NCI-H1105 treated with DMSO at 0.1 percent for 48 hours (cell line): ENCODE measurements around the gene PGS1.

Experiments
- DNase-seq: peaks from one replicate; lab custom pipeline; 2025; lab: John Stamatoyannopoulos, UW

The PGS1 gene

GRCh38 chr17:78427140-78427539 is 48.7 kb downstream of the PGS1 start:
- DNase-seq, result no peak

- no peak for DNase-seq
Measured at GRCh38 chr17:78428025-78428575, 49.7 kb downstream of the PGS1 start.

GRCh38 chr17:78428836-78429617 is 50.6 kb downstream of the PGS1 start:
- DNase-seq, result no peak

GRCh38 chr17:78429618-78429995 is 51.2 kb downstream of the PGS1 start:
- DNase-seq, result no peak

- no peak for DNase-seq
Measured at GRCh38 chr17:78430892-78431691, 52.6 kb downstream of the PGS1 start.

GRCh38 chr17:78431692-78431958 is 53.2 kb downstream of the PGS1 start:
- DNase-seq, result no peak

GRCh38 chr17:78432226-78433012 is 54.0 kb downstream of the PGS1 start:
- DNase-seq, result no peak

GRCh38 chr17:78433013-78433727 is 54.7 kb downstream of the PGS1 start:
- no peak for DNase-seq

GRCh38 chr17:78433780-78434335 is 55.4 kb downstream of the PGS1 start:
- DNase-seq, result no peak

GRCh38 chr17:78434455-78435329 is 56.2 kb downstream of the PGS1 start:
- DNase-seq, result no peak

- no peak for DNase-seq
Measured at GRCh38 chr17:78435330-78436005, 57.0 kb downstream of the PGS1 start.

GRCh38 chr17:78437508-78438169 is 59.2 kb downstream of the PGS1 start:
- DNase-seq, result no peak

- no peak for DNase-seq
Measured at GRCh38 chr17:78438271-78438691, 59.8 kb downstream of the PGS1 start.

- no peak for DNase-seq
Measured at GRCh38 chr17:78438694-78439325, 60.4 kb downstream of the PGS1 start.

- no peak for DNase-seq
Measured at GRCh38 chr17:78441271-78441971, 63.0 kb downstream of the PGS1 start.

- no peak for DNase-seq
Measured at GRCh38 chr17:78442648-78443218, 64.3 kb downstream of the PGS1 start.

GRCh38 chr17:78444392-78444791 is 65.9 kb downstream of the PGS1 start:
- no peak for DNase-seq

GRCh38 chr17:78446833-78447232 is 68.4 kb downstream of the PGS1 start:
- no peak for DNase-seq
